Mesendoderm (in vitro differentiated cells): ENCODE data around the gene FADS3.

ENCODE experiments used
- DNase-seq: peaks from one replicate; pipeline ENCODE4 v3.0.0; 2013
- H2AK5ac ChIP-seq: 2 replicates; pipeline ENCODE4 v1.6.1; 2013; ENCODE audit warnings: low read length, inconsistent platforms
- H2BK120ac ChIP-seq: 2 replicates; pipeline ENCODE4 v1.6.1; 2013; ENCODE audit warnings: low read depth, mild to moderate bottlenecking, low read length, moderate library complexity, mixed read lengths
- H2BK15ac ChIP-seq: replicated peaks from 2 replicates; pipeline ENCODE4 v1.6.1; 2013; ENCODE audit warnings: low read depth, mild to moderate bottlenecking, moderate library complexity
- H2BK5ac ChIP-seq: 2 replicates; pipeline ENCODE4 v1.6.1; 2013; ENCODE audit warnings: low read length, inconsistent platforms
- H3K18ac ChIP-seq: 2 replicates; pipeline ENCODE4 v1.6.1; 2013; ENCODE audit warnings: mild to moderate bottlenecking, low read length, mixed read lengths
- H3K23ac ChIP-seq: one replicate; pipeline ENCODE4 v1.6.1; 2013; ENCODE audit warnings: low read length
- H3K27ac ChIP-seq: 2 replicates; pipeline ENCODE4 v1.5.1; 2013; ENCODE audit warnings: low read depth, mild to moderate bottlenecking, inconsistent platforms, low read length, moderate library complexity
- H3K27me3 ChIP-seq: 2 replicates; pipeline ENCODE4 v1.6.1; 2013; ENCODE audit warnings: low read length, control low read depth, mild to moderate bottlenecking, inconsistent platforms; ENCODE audit not compliant: insufficient read depth, poor library complexity
- H3K36me3 ChIP-seq: 2 replicates; pipeline ENCODE4 v1.6.1; 2013; ENCODE audit warnings: low read length, inconsistent platforms; ENCODE audit not compliant: control insufficient read depth, insufficient read depth
- H3K4ac ChIP-seq: one replicate; pipeline ENCODE4 v1.6.1; 2013; ENCODE audit warnings: low read depth, mild to moderate bottlenecking, low read length, moderate library complexity
- H3K4me1 ChIP-seq: 2 replicates; pipeline ENCODE4 v1.6.1; 2013; ENCODE audit warnings: low read depth, low read length, inconsistent platforms; ENCODE audit not compliant: control insufficient read depth
- H3K4me2 ChIP-seq: 2 replicates; pipeline ENCODE4 v1.6.1; 2013; ENCODE audit warnings: low read length
- H3K4me3 ChIP-seq: 2 replicates; pipeline ENCODE4 v1.5.1; 2013; ENCODE audit warnings: mild to moderate bottlenecking, low read length
- H3K56ac ChIP-seq: one replicate; pipeline ENCODE4 v1.6.1; 2013; ENCODE audit warnings: low read length
- H3K79me1 ChIP-seq: 2 replicates; pipeline ENCODE4 v1.6.1; 2013; ENCODE audit warnings: low read length, inconsistent platforms
- H3K79me2 ChIP-seq: 2 replicates; pipeline ENCODE4 v1.6.1; 2013; ENCODE audit warnings: mild to moderate bottlenecking, low read length; ENCODE audit not compliant: control insufficient read depth, insufficient read depth
- H3K9ac ChIP-seq: 2 replicates; pipeline ENCODE4 v1.6.1; 2013; ENCODE audit warnings: low read length, inconsistent platforms
- H4K5ac ChIP-seq: one replicate; pipeline ENCODE4 v1.6.1; 2013; ENCODE audit warnings: low read length
- H4K8ac ChIP-seq: one replicate; pipeline ENCODE4 v1.6.1; 2013; ENCODE audit warnings: low read depth, mild to moderate bottlenecking, control low read depth, low read length, moderate library complexity
- WGBS: extraction: QIAGEN DNeasy Blood & Tissue Kit; methylation state at CpG from one replicate; pipeline ENCODE4 v1.1.7; 2013; ENCODE audit warnings: low lambda C conversion rate, missing lambda C conversion rate; ENCODE audit not compliant: insufficient coverage; ENCODE audit errors: extremely low coverage; 5-methylcytosine and 5-hydroxymethylcytosine counted together

Gene FADS3

GRCh38 chr11:61911701-61912529, 20.6 kb upstream of the FADS3 start:
- H3K4me3 ChIP-seq, result no peak overlapping the region
- no peak overlapping the region for H3K4ac ChIP-seq
- no CpG with 5 or more reads among the region's 17 CpGs for WGBS
- H3K56ac ChIP-seq, result no peak overlapping the region
- no peak overlapping the region for H2BK15ac ChIP-seq
- H3K4me2 ChIP-seq, result no peak overlapping the region
- no peaks in the 10 kb centered on the region for H3K27me3 ChIP-seq
- H3K36me3 ChIP-seq, result no peaks in the 10 kb centered on the region
- H3K4me1 ChIP-seq, result peaks cover 10% of the 10 kb centered on the region
- no peak overlapping the region for H3K9ac ChIP-seq
- H3K79me2 ChIP-seq, result no peaks in the 10 kb centered on the region
- H3K79me1 ChIP-seq, result no peaks in the 10 kb centered on the region
- H2BK120ac ChIP-seq, result no peak overlapping the region
- no peak overlapping the region for H3K18ac ChIP-seq
- no peak overlapping the region for H3K23ac ChIP-seq
- no peak overlapping the region for H4K8ac ChIP-seq
- H2BK5ac ChIP-seq, result no peak overlapping the region
- DNase-seq, result no peak
- no peak overlapping the region for H4K5ac ChIP-seq
- no peak overlapping the region for H2AK5ac ChIP-seq
- H3K27ac ChIP-seq, result no peak overlapping the region

GRCh38 chr11:61911128-61911700, 19.9 kb upstream of the FADS3 start:
- no peaks in the 10 kb centered on the region for H3K79me2 ChIP-seq
- no peak overlapping the region for H2BK15ac ChIP-seq
- H2BK120ac ChIP-seq, result no peak overlapping the region
- DNase-seq, result no peak
- no peak overlapping the region for H3K4me3 ChIP-seq
- H3K4ac ChIP-seq, result no peak overlapping the region
- H3K9ac ChIP-seq, result no peak overlapping the region
- WGBS, result no CpG with 5 or more reads among the region's 7 CpGs
- H2BK5ac ChIP-seq, result no peak overlapping the region
- no peak overlapping the region for H3K18ac ChIP-seq
- no peak overlapping the region for H4K8ac ChIP-seq
- H3K36me3 ChIP-seq, result no peaks in the 10 kb centered on the region
- peaks cover 10% of the 10 kb centered on the region for H3K4me1 ChIP-seq
- no peak overlapping the region for H4K5ac ChIP-seq
- H3K4me2 ChIP-seq, result no peak overlapping the region
- no peaks in the 10 kb centered on the region for H3K27me3 ChIP-seq
- no peak overlapping the region for H3K27ac ChIP-seq
- H3K23ac ChIP-seq, result no peak overlapping the region
- no peak overlapping the region for H2AK5ac ChIP-seq
- H3K79me1 ChIP-seq, result no peaks in the 10 kb centered on the region
- H3K56ac ChIP-seq, result no peak overlapping the region

- Histone ChIP-seq H3K36me3 (no peaks in the 10 kb centered on the region), H3K79me2 (no peaks in the 10 kb centered on the region), H3K27ac (no peak overlapping the region), H3K4ac (no peak overlapping the region), H2BK15ac (no peak overlapping the region), H3K9ac (no peak overlapping the region), H2BK120ac (no peak overlapping the region), H3K23ac (no peak overlapping the region), H4K5ac (no peak overlapping the region), H3K56ac (no peak overlapping the region), H3K18ac (no peak overlapping the region), H2AK5ac (no peak overlapping the region), H2BK5ac (no peak overlapping the region), H3K79me1 (no peaks in the 10 kb centered on the region), H3K4me1 (peaks cover 10% of the 10 kb centered on the region), H3K27me3 (no peaks in the 10 kb centered on the region), H3K4me3 (no peak overlapping the region), H3K4me2 (no peak overlapping the region), H4K8ac (no peak overlapping the region)
- WGBS, result no CpG with 5 or more reads among the region's 13 CpGs
- no peak for DNase-seq
These were observed 19.1 kb upstream of the FADS3 start for GRCh38 chr11:61910187-61911127.

GRCh38 chr11:61908730-61909316, 17.5 kb upstream of the FADS3 start:
- Histone ChIP-seq H3K4ac (no peak overlapping the region), H3K79me2 (no peaks in the 10 kb centered on the region), H3K4me3 (no peak overlapping the region), H3K4me2 (no peak overlapping the region), H2AK5ac (no peak overlapping the region), H2BK120ac (no peak overlapping the region), H4K5ac (no peak overlapping the region), H4K8ac (no peak overlapping the region), H3K18ac (peak overlapping the region; percentile 31), H3K27ac (no peak overlapping the region), H3K27me3 (no peaks in the 10 kb centered on the region), H2BK5ac (peak overlapping the region; percentile 20), H2BK15ac (no peak overlapping the region), H3K56ac (peak overlapping the region; percentile 75), H3K4me1 (peaks cover 10% of the 10 kb centered on the region), H3K79me1 (no peaks in the 10 kb centered on the region), H3K23ac (no peak overlapping the region), H3K36me3 (no peaks in the 10 kb centered on the region), H3K9ac (peak overlapping the region; percentile 54)
- DNase-seq, result no peak
- no CpG with 5 or more reads among the region's 10 CpGs for WGBS

GRCh38 chr11:61907871-61908729, 16.8 kb upstream of the FADS3 start:
- no CpG with 5 or more reads among the region's 21 CpGs for WGBS
- Histone ChIP-seq H3K79me1 (no peaks in the 10 kb centered on the region), H3K79me2 (no peaks in the 10 kb centered on the region), H3K23ac (no peak overlapping the region), H3K4me3 (no peak overlapping the region), H2BK120ac (no peak overlapping the region), H4K5ac (no peak overlapping the region), H2BK5ac (no peak overlapping the region), H3K4me1 (peaks cover 10% of the 10 kb centered on the region), H3K18ac (no peak overlapping the region), H4K8ac (no peak overlapping the region), H2AK5ac (no peak overlapping the region), H3K9ac (no peak overlapping the region), H3K56ac (peak overlapping the region; percentile 75), H3K27ac (no peak overlapping the region), H2BK15ac (no peak overlapping the region), H3K27me3 (no peaks in the 10 kb centered on the region), H3K4me2 (no peak overlapping the region), H3K36me3 (no peaks in the 10 kb centered on the region), H3K4ac (no peak overlapping the region)
- DNase-seq, result no peak
